Limb (tissue), 2 donors: ENCODE results near the gene TAGLN3.

Experiments
- DNase-seq, 2 donors: peaks; one replicate each; pipeline ENCODE4 v3.0.0-alpha.2; 2016; ENCODE audit errors: extremely low spot score in 2 of 2

TAGLN3 gene

GRCh38 chr3:112046599-112046998 is 47.9 kb downstream of the TAGLN3 start:
- no peak for DNase-seq

- DNase-seq, result no peak
These were observed 48.5 kb downstream of the TAGLN3 start for GRCh38 chr3:112047264-112047663.

DNA sequence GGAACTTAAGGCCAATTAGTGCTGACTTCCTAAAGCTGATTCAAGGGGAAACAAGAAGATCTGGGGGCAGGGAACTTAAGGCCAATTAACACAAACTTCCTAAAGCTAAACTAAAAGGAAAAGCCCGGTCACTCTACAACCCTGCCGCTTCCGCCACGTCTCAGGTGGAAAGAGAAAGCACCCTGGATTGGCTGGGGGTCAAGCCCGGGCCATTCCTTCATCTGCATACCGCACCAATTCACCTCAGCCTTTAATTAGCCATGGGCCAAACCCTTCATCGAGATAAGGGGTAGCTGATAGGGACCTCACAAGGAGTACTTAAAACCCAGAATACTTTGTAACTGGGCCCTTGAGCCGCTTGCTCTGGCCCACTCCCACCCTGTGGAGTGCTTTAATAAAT is 50.2 kb downstream of the TAGLN3 start:
- DNase-seq, result no peak

DNA sequence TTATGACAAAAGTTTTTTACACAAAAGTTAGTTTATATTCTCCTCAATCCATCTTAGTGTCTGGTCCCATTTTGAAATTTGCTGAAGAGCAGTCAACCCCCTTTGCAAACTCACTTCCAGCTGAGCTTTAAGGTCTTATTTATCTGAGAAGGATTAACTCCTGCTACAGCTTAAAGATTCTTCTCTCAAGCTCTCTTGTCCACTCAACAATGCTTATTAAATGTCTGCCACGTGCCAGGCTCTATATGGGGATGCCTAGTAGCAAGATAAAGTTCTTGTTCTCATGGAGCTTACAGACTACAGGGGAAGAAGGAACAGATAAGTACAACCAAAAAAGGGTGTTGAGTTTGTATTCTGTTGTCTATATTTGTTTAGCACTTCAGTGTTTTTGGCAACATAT is 54.5 kb downstream of the TAGLN3 start:
- DNase-seq, result no peak

DNA sequence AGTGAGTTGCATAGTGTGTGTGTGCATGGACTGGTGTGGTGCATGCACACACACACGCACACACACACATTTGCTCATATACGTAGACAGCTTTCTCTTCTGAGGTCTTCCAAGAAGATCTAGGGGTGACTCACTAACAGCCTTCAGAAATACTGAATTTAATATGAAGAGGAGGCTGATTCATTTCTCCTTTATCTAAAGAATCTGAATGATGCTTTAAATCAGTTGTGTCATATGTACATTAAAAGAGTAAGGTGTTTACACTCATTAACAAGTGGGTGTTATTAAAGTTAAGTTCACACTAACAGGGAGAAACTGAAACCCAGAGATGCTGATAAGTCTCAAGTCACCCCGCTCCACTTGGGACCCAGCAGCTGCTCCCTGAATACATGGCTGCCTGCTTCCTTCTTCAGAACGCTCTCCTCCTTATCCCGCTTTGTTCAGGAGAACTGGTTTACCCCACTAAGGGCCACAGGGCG is 57.8 kb downstream of the TAGLN3 start:
- DNase-seq, result no peak

DNA sequence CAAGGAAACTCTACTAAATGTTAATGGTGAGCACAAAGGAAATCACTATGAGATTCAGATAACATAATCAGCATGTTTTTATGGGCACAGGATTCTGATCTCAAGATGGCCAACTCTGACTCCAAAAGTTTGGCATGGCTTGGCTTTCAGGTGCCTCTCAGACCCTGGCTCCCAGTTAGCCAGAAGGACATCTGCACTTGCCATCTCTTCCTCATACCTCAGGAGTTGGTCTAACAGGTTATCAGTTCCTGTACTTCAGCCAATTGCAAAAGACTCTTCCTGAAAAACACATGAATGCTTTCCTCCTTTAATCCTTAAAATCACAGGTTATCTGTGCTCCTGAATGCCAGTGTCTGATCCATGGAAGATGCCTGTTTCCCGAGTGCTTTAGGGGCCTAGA is 60.8 kb downstream of the TAGLN3 start:
- no peak for DNase-seq

DNA sequence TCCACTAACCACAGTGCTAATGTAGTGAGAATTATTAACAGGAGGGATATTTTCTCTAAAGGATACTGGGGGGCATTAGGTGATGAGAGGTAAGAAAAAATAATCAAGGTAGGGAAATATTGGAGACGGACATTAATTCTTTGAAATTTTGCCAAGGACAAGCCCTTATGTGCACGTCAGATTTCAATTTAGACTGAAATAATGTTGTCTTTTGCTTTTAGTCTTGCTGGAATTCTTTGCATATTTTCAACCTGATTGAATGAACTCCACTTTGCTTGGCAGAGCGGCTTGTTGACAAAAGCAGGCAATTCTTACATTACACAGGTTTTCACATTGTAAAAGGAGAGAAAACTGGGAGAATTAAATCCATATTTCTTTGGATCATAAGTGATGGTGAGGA is 62.4 kb downstream of the TAGLN3 start:
- DNase-seq, result no peak
